Mesenchymal stem cell (in vitro differentiated cells and primary cell): ENCODE measurements around the gene SOX6.

Source experiments
- DNase-seq: peaks from one replicate; pipeline ENCODE4 v3.0.0-alpha.2; 2013
- H2AFZ ChIP-seq: one replicate; pipeline ENCODE4 v1.6.1; 2013; ENCODE audit warnings: low read depth, mild to moderate bottlenecking, control low read depth, inconsistent platforms, low read length, moderate library complexity
- H2AK5ac ChIP-seq: 2 replicates; pipeline ENCODE4 v1.6.1; 2013; ENCODE audit warnings: low read length, moderate library complexity, mild to moderate bottlenecking, inconsistent platforms; ENCODE audit not compliant: severe bottlenecking
- H2BK120ac ChIP-seq: one replicate; pipeline ENCODE4 v1.6.1; 2013; ENCODE audit warnings: low read depth, mild to moderate bottlenecking, inconsistent platforms, low read length, moderate library complexity
- H2BK12ac ChIP-seq, 2 experiments: one replicate each; pipeline ENCODE4 v1.6.1; 2013; ENCODE audit warnings: inconsistent platforms in 2 of 2, low read length in 2 of 2, mild to moderate bottlenecking in 2 of 2, moderate library complexity in 2 of 2, control low read depth in 1 of 2
- H2BK15ac ChIP-seq: one replicate; pipeline ENCODE4 v1.6.1; 2013; ENCODE audit warnings: mild to moderate bottlenecking, low read depth, inconsistent platforms; ENCODE audit not compliant: poor library complexity, severe bottlenecking
- H2BK5ac ChIP-seq: 2 replicates; pipeline ENCODE4 v1.6.1; 2013; ENCODE audit warnings: low read depth, mild to moderate bottlenecking, low read length, control low read depth, inconsistent platforms; ENCODE audit not compliant: poor library complexity, severe bottlenecking
- H3K14ac ChIP-seq, 2 experiments: one replicate each; pipeline ENCODE4 v1.6.1; 2013; ENCODE audit warnings: inconsistent platforms in 2 of 2, low read length in 2 of 2, control low read depth in 1 of 2, mild to moderate bottlenecking in 1 of 2, moderate library complexity in 1 of 2
- H3K18ac ChIP-seq, 2 experiments: one replicate each; pipeline ENCODE4 v1.6.1; 2013; ENCODE audit warnings: inconsistent platforms in 2 of 2, low read length in 2 of 2, control low read depth in 1 of 2, low read depth in 1 of 2, mild to moderate bottlenecking in 1 of 2
- H3K23ac ChIP-seq, 2 experiments: one replicate each; pipeline ENCODE4 v1.6.1; 2013; ENCODE audit warnings: inconsistent platforms in 2 of 2, low read length in 2 of 2, mild to moderate bottlenecking in 2 of 2, moderate library complexity in 2 of 2, control low read depth in 1 of 2
- H3K27ac ChIP-seq: 2 replicates; pipeline ENCODE4 v1.5.1; 2013; ENCODE audit warnings: mild to moderate bottlenecking, moderate library complexity, low read length, control low read depth, inconsistent platforms; ENCODE audit not compliant: poor library complexity, severe bottlenecking
- H3K27me3 ChIP-seq, 2 experiments: 2 replicates each; pipeline versions ENCODE4 v1.6.1 to v1.7.0; 2013; ENCODE audit warnings: low read length in 2 of 2, mild to moderate bottlenecking in 2 of 2, moderate library complexity in 2 of 2, control low read depth in 1 of 2, inconsistent platforms in 1 of 2; ENCODE audit not compliant: control insufficient read depth in 1 of 2, insufficient read depth in 1 of 2
- H3K36me3 ChIP-seq, 2 experiments: 2 replicates each; pipeline versions ENCODE4 v1.6.1 to v1.7.0; 2013; ENCODE audit warnings: low read length in 2 of 2, control low read depth in 1 of 2, inconsistent platforms in 1 of 2, low read depth in 1 of 2, mild to moderate bottlenecking in 1 of 2; ENCODE audit not compliant: insufficient read depth in 2 of 2, control insufficient read depth in 1 of 2
- H3K4ac ChIP-seq, 2 experiments: one replicate each; pipeline ENCODE4 v1.6.1; 2013; ENCODE audit warnings: inconsistent platforms in 2 of 2, low read length in 2 of 2, mild to moderate bottlenecking in 2 of 2, moderate library complexity in 2 of 2, control low read depth in 1 of 2, low read depth in 1 of 2
- H3K4me1 ChIP-seq: 2 replicates; pipeline ENCODE4 v1.6.1; 2013; ENCODE audit warnings: low read depth, low read length, control low read depth; ENCODE audit not compliant: control insufficient read depth, insufficient read depth
- H3K4me2 ChIP-seq: 2 replicates; pipeline ENCODE4 v1.6.1; 2013; ENCODE audit warnings: low read length, mild to moderate bottlenecking, inconsistent platforms; ENCODE audit not compliant: poor library complexity, severe bottlenecking
- H3K4me3 ChIP-seq, 2 experiments: 2 replicates each; pipeline versions ENCODE4 v1.5.1 to v1.7.0; 2013; ENCODE audit warnings: low read length in 2 of 2, mild to moderate bottlenecking in 2 of 2, control low read depth in 1 of 2, low read depth in 1 of 2; ENCODE audit not compliant: insufficient read depth in 1 of 2
- H3K79me1 ChIP-seq: replicated peaks from 2 replicates; pipeline ENCODE4 v1.6.1; 2013; ENCODE audit warnings: mild to moderate bottlenecking, control low read depth, low read length, inconsistent platforms; ENCODE audit not compliant: poor library complexity, severe bottlenecking
- H3K9ac ChIP-seq: 2 replicates; pipeline ENCODE4 v1.7.0; 2013; ENCODE audit warnings: mild to moderate bottlenecking, low read length, moderate library complexity
- H3K9me3 ChIP-seq: 2 replicates; pipeline ENCODE4 v1.7.0; 2013; ENCODE audit warnings: mild to moderate bottlenecking, low read length; ENCODE audit not compliant: control insufficient read depth
- H4K8ac ChIP-seq: one replicate; pipeline ENCODE4 v1.6.1; 2013; ENCODE audit warnings: inconsistent platforms, mild to moderate bottlenecking, low read length, moderate library complexity
- H4K91ac ChIP-seq: one replicate; pipeline ENCODE4 v1.6.1; 2013; ENCODE audit warnings: mild to moderate bottlenecking, low read length, inconsistent platforms
- WGBS: methylation state at CpG from one replicate; pipeline ENCODE4 v1.1.7; 2013; ENCODE audit warnings: mixed read lengths; 5-methylcytosine and 5-hydroxymethylcytosine counted together

The SOX6 gene

DNA sequence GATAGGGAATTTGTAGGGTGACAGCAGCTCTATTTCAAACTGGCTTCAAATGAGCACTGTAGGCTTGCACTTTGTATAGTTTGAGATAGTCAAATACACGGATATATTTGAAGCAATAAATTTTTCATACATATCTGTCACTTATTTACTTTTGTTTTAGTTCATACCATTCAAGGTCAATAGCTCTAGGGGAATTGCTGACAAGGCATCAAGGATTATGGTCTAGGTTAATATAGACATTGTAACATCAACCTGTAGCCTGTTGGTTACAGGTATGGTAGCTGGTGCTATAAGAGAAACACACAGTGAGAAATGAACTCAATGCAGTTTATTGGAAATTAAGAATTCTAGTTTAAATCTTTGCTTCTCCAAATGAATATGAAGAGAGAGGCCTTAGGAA, 267.6 kb downstream of the SOX6 start:
- no peak overlapping the region for H2BK12ac ChIP-seq
- no peak overlapping the region for H2BK5ac ChIP-seq
- no peak overlapping the region for H3K4me2 ChIP-seq
- H3K9me3 ChIP-seq: no peaks in the 10 kb centered on the region
- H2BK15ac ChIP-seq: no peak overlapping the region
- no peaks in the 10 kb centered on the region for H3K79me1 ChIP-seq
- no peak overlapping the region for H3K23ac ChIP-seq
- no peak for DNase-seq
- H2AK5ac ChIP-seq: no peak overlapping the region
- no peak overlapping the region for H3K14ac ChIP-seq
- H4K91ac ChIP-seq: no peak overlapping the region
- H3K36me3 ChIP-seq: no peaks in the 10 kb centered on the region
- H2BK120ac ChIP-seq: no peak overlapping the region
- no peak overlapping the region for H4K8ac ChIP-seq
- H3K9ac ChIP-seq: no peak overlapping the region
- no peak overlapping the region for H3K27ac ChIP-seq
- no CpG with 5 or more reads among the region's 1 CpG for WGBS
- H3K4me1 ChIP-seq: no peaks in the 10 kb centered on the region
- H3K27me3 ChIP-seq: no peaks in the 10 kb centered on the region
- H3K18ac ChIP-seq: no peak overlapping the region
- no peak overlapping the region for H2AFZ ChIP-seq
- no peak overlapping the region for H3K4me3 ChIP-seq
- H3K4ac ChIP-seq: no peak overlapping the region

DNA sequence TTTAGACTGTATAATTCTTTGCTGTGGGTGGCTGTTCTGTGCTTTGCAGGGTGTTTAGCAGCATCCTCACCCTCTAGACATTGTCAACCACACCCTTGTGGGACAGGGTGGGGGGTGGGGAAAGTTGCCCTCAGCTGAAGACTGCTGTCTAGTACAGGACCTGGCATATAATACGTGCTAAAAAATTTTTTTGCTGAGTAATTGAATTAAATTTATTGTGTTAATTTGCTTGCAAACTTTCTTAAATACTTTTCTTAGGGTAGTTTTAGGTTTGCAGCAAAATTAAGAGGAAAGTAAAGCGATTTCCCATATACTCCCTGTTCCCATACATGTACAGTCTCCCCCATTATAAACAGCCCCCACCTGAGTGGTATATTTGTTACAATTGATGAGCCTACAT, 268.5 kb downstream of the SOX6 start:
- Histone ChIP-seq H3K27me3 (no peaks in the 10 kb centered on the region), H3K4ac (no peak overlapping the region), H3K27ac (no peak overlapping the region), H4K8ac (no peak overlapping the region), H3K4me1 (no peaks in the 10 kb centered on the region), H4K91ac (no peak overlapping the region), H2BK5ac (no peak overlapping the region), H2AK5ac (no peak overlapping the region), H2BK120ac (no peak overlapping the region), H3K23ac (no peak overlapping the region), H2BK12ac (no peak overlapping the region), H3K14ac (no peak overlapping the region), H3K9ac (no peak overlapping the region), H3K36me3 (no peaks in the 10 kb centered on the region), H3K18ac (no peak overlapping the region), H2AFZ (no peak overlapping the region), H3K9me3 (no peaks in the 10 kb centered on the region), H2BK15ac (no peak overlapping the region), H3K4me3 (no peak overlapping the region), H3K4me2 (no peak overlapping the region), H3K79me1 (no peaks in the 10 kb centered on the region)
- WGBS: no CpG with 5 or more reads among the region's 2 CpGs
- no peak for DNase-seq

DNA sequence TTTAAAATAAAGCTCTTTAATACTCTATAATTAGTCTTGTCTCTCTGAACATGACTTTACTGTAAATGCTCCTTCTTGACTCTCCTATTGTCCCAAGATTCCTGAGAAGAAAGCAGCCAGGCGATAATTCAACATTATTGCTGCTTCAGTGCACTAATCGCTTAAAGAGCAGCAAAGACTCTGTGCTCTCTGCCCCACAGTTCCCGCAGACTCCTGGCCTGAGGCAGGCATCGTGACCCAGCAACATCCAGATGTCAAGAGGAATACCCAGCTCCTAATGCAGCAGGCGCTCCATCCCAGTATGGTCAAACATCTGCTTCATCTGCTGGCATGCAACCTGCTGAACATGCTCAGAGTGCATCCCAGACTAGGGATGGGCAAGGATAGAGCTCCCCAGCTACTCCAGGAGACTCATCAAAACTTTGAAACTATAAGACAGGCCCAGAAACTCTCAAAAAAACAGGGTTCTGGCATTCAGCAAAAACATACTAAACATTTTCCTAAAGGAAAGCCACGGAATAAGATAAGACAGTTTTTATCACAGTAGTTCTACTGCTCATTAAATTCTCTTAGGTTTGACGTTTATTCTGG, 270.0 kb downstream of the SOX6 start:
- Histone ChIP-seq H3K9ac (no peak overlapping the region), H3K18ac (peak overlapping the region in 1 of 2 experiments; percentile 66), H2BK120ac (no peak overlapping the region), H2BK15ac (no peak overlapping the region), H3K23ac (no peak overlapping the region), H3K14ac (peak overlapping the region in 1 of 2 experiments; percentile 35), H3K27ac (no peak overlapping the region), H3K4ac (no peak overlapping the region), H2AK5ac (no peak overlapping the region), H3K4me3 (no peak overlapping the region), H3K27me3 (no peaks in the 10 kb centered on the region), H3K79me1 (no peaks in the 10 kb centered on the region), H3K36me3 (no peaks in the 10 kb centered on the region), H2BK12ac (no peak overlapping the region), H4K91ac (no peak overlapping the region), H3K9me3 (no peaks in the 10 kb centered on the region), H2AFZ (no peak overlapping the region), H3K4me2 (no peak overlapping the region), H2BK5ac (no peak overlapping the region), H3K4me1 (no peaks in the 10 kb centered on the region), H4K8ac (no peak overlapping the region)
- WGBS: 68% methylated on average over 5 of the region's 7 CpGs
- DNase-seq: no peak

DNA sequence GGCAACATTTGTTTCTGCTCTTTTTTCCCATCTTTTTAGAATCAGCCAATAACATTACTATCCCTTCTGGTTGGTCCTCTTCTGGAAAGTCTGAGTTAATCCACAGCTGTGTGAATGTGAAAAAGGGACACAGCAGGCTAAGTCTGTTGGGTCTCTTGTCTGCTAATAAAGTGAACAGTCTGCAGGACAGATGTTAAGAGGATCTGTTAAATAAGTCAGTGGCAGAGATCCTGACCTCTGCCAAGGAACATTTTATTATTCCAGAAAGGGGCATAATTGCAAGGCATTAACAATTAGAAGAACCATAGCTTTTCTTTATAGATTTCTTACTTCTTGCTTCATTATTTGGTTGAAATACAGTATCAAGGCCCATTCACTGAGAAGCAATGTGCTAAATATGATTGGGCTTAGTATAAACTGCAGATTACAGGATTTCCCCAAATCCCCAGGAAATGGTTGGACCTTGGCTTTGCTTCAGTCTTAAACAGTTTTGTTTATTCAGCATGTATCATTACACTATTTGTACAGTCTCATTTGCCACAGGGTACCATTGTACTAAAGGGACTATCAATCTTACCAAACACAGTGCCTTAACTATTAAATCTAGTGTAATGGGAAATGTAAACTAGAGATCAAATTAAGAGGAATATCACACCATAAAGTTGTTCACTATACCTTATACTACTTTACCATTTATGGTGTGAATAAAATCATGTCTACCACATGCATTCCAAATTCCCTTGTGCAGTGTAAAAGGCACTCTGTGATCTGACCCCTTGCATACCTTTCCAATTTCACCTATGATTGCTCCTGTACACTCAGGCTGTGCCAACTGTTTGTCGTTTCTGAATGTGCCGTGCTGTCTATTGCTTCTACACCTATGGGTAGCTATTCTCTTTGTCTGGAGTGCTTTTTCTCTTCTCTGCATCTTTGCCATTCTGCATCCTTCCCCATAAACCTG, 274.0 kb downstream of the SOX6 start:
- no peak overlapping the region for H2BK12ac ChIP-seq
- no peak overlapping the region for H2AFZ ChIP-seq
- no peak overlapping the region for H2BK5ac ChIP-seq
- DNase-seq: no peak
- no peaks in the 10 kb centered on the region for H3K79me1 ChIP-seq
- H3K14ac ChIP-seq: no peak overlapping the region
- H2AK5ac ChIP-seq: no peak overlapping the region
- H3K4me3 ChIP-seq: no peak overlapping the region
- H2BK120ac ChIP-seq: no peak overlapping the region
- H3K36me3 ChIP-seq: no peaks in the 10 kb centered on the region
- H4K91ac ChIP-seq: no peak overlapping the region
- H3K4me1 ChIP-seq: no peaks in the 10 kb centered on the region
- no peak overlapping the region for H3K27ac ChIP-seq
- H3K9ac ChIP-seq: no peak overlapping the region
- H3K4ac ChIP-seq: no peak overlapping the region
- no peak overlapping the region for H3K23ac ChIP-seq
- H2BK15ac ChIP-seq: no peak overlapping the region
- H3K27me3 ChIP-seq: no peaks in the 10 kb centered on the region
- H4K8ac ChIP-seq: no peak overlapping the region
- no peaks in the 10 kb centered on the region for H3K9me3 ChIP-seq
- 98% methylated on average over 2 of the region's 2 CpGs for WGBS
- no peak overlapping the region for H3K18ac ChIP-seq
- H3K4me2 ChIP-seq: no peak overlapping the region
